Panc1 (cell line): ENCODE measurements around the gene CLSTN3. TPM values are rescaled to one million over a fixed set of nuclear protein-coding genes. Genes with fewer than 3 reads are reported as not detected.

Source experiments
- ATAC-seq: fragments of 200-7000 bp; cut with Tn5 transposase; 2 replicates; pipeline ENCODE4 v1.9.1; 2020; ENCODE audit warnings: mild to moderate bottlenecking, moderate library complexity
- BruUV-seq: library from RNA; stranded (reverse); fragments of 400-500 nt; replicated peaks from 2 replicates; lab custom pipeline; 2021; lab: Mats Ljungman, UMichigan
- CTCF ChIA-PET: fragments of 300-600 bp; sonication (Branson Sonifier 250); formaldehyde crosslinking; loops from one replicate; lab custom pipeline; 2022; ENCODE audit warnings: antibody characterized with exemption; lab: Charles Lee
- POLR2A ChIA-PET: fragments of 300-600 bp; sonication (Branson Sonifier 250); formaldehyde crosslinking; loops from one replicate; lab custom pipeline; 2022; ENCODE audit warnings: antibody characterized with exemption; lab: Charles Lee
- DNase-seq: peaks from one replicate; pipeline ENCODE4 v3.0.0-alpha.2; 2010; ENCODE audit warnings: low read depth, low spot score
- H3K27ac ChIP-seq: 2 replicates; pipeline ENCODE4 v1.5.1; 2011; ENCODE audit warnings: mild to moderate bottlenecking, low read length, inconsistent platforms
- H3K27me3 ChIP-seq: fragments of 200-500 bp; sonication (Bioruptor generic); 2 replicates; pipeline ENCODE4 v1.6.0; 2014; ENCODE audit warnings: low read length, inconsistent platforms; ENCODE audit not compliant: control insufficient read depth, insufficient read depth
- H3K36me3 ChIP-seq: fragments of 200-500 bp; sonication (Bioruptor generic); 2 replicates; pipeline ENCODE4 v1.5.1; 2014; ENCODE audit warnings: inconsistent platforms, mild to moderate bottlenecking, low read length, moderate library complexity; ENCODE audit not compliant: control insufficient read depth, insufficient read depth
- H3K4me1 ChIP-seq: 2 replicates; pipeline ENCODE4 v1.5.1; 2011; ENCODE audit warnings: inconsistent platforms, mild to moderate bottlenecking, low read length, moderate library complexity; ENCODE audit not compliant: control insufficient read depth, insufficient read depth
- H3K4me3 ChIP-seq, 2 experiments: 2 replicates each; pipeline ENCODE4 v1.5.1; 2011 to 2012; ENCODE audit warnings: low read depth in 2 of 2, low read length in 2 of 2, mild to moderate bottlenecking in 2 of 2, inconsistent platforms in 1 of 2, moderate library complexity in 1 of 2
- H3K9me3 ChIP-seq: fragments of 200-500 bp; sonication (Bioruptor generic); 2 replicates; pipeline ENCODE4 v1.5.1; 2014; ENCODE audit warnings: low read depth, mild to moderate bottlenecking, inconsistent platforms, low read length, moderate library complexity; ENCODE audit not compliant: control insufficient read depth, insufficient read depth
- CTCF ChIP-seq: fragments of 450-650 bp; IDR thresholded peaks from 2 replicates; pipeline ENCODE4 v1.5.1; 2017; ENCODE audit warnings: mild to moderate bottlenecking
- POLR2AphosphoS5 ChIP-seq: IDR thresholded peaks from 2 replicates; pipeline ENCODE4 v1.6.1; 2012; ENCODE audit warnings: mild to moderate bottlenecking, low read depth, low read length, moderate library complexity
- REST ChIP-seq, 2 experiments: IDR thresholded peaks; 2 replicates each; pipeline ENCODE4 v1.6.1; 2011 to 2012; ENCODE audit warnings: low read depth in 2 of 2, control low read depth in 1 of 2, low read length in 1 of 2, mild to moderate bottlenecking in 1 of 2, moderate library complexity in 1 of 2; ENCODE audit not compliant: insufficient read depth in 1 of 2
- SIN3A ChIP-seq: IDR thresholded peaks from 2 replicates; pipeline ENCODE4 v1.6.1; 2012; ENCODE audit warnings: low read depth, mild to moderate bottlenecking, low read length, moderate library complexity, borderline replicate concordance; ENCODE audit not compliant: insufficient read depth
- TCF7L2 ChIP-seq: IDR thresholded peaks from 2 replicates; pipeline ENCODE4 v1.6.1; 2011; ENCODE audit warnings: mild to moderate bottlenecking, low read depth, low read length, inconsistent platforms
- in situ Hi-C: cut with HindIII; loops from 2 replicates; pipeline ENCODE4 v1.10.0; 2016; ENCODE audit warnings: low sequenced_read_pairs, low pct_unique_long_range_greater_than_20kb
- intact Hi-C: fragments of 100-400 bp; cut with micrococcal nuclease; formaldehyde crosslinking; loops from one replicate; pipeline ENCODE4 v1.10.0; 2022; ENCODE audit not compliant: unreplicated experiment
- total RNA-seq: library from RNA; stranded (reverse); gene quantifications from one replicate; pipeline ENCODE4 v1.2.1, GENCODE V29; 2021; ENCODE audit not compliant: unreplicated experiment

The CLSTN3 gene
- total RNA-seq, 1 experiment from 2014 or later = 5.9 TPM

GRCh38 chr12:7136071-7136470 is 5.9 kb downstream of the CLSTN3 start:
- Histone ChIP-seq H3K36me3 (no peaks in the 10 kb centered on the region), H3K27ac (no peak overlapping the region), H3K4me1 (no peaks in the 10 kb centered on the region), H3K27me3 (no peaks in the 10 kb centered on the region), H3K9me3 (no peaks in the 10 kb centered on the region), H3K4me3 (no peak overlapping the region)
- ChIA-PET CTCF (no interaction called here), POLR2A (no interaction called here)
- in situ Hi-C loops (no loop called here), intact Hi-C loops (no loop called here)
- BruUV-seq = no TSS peak
- TF ChIP-seq POLR2AphosphoS5 = no peak
- no peak for TF ChIP-seq CTCF
- TF ChIP-seq REST (IDR thresholded peaks at IDR 0.05; ENCODE audit: insufficient read depth in 1 of 2, low read depth in 2 of 2, low read length in 1 of 2) = no peak
- TF ChIP-seq SIN3A = no peak
- TF ChIP-seq TCF7L2 = no peak
- ATAC-seq = no peak
- DNase-seq = no peak

GRCh38 chr12:7136676-7137075 is 6.5 kb downstream of the CLSTN3 start:
- BruUV-seq = no TSS peak
- ChIA-PET CTCF (no interaction called here), POLR2A (no interaction called here)
- no peaks in the 10 kb centered on the region for H3K36me3 ChIP-seq
- DNase-seq (no peak), ATAC-seq (no peak)
- H3K27me3 ChIP-seq = no peaks in the 10 kb centered on the region
- TF ChIP-seq POLR2AphosphoS5 = no peak
- no peak for TF ChIP-seq CTCF
- no peak for TF ChIP-seq SIN3A
- no peak for TF ChIP-seq TCF7L2
- no peak for TF ChIP-seq REST (IDR thresholded peaks at IDR 0.05; ENCODE audit: insufficient read depth in 1 of 2, low read depth in 2 of 2, low read length in 1 of 2)
- in situ Hi-C loops (no loop called here), intact Hi-C loops (no loop called here)
- no peaks in the 10 kb centered on the region for H3K4me1 ChIP-seq
- no peaks in the 10 kb centered on the region for H3K9me3 ChIP-seq
- H3K27ac ChIP-seq = no peak overlapping the region
- no peak overlapping the region for H3K4me3 ChIP-seq
